Measurements from ENCODE around the gene PDE3A. TPM values are rescaled to one million over a fixed set of nuclear protein-coding genes. Genes with fewer than 3 reads are reported as not detected.

The PDE3A gene
- total and polyA plus RNA-seq, 2 of the 4 experiments (the other 2 are of a cell fraction): 0.09 to 0.18 TPM

- DNase-seq (no peak), ATAC-seq (ENCODE audit: low read depth) (no peak)
- no peak overlapping the region for H2BK5ac ChIP-seq (ENCODE audit: low read depth, low read length, poor library complexity, severe bottlenecking)
- H3K23ac ChIP-seq (ENCODE audit: low read depth, low read length): no peak overlapping the region
- H2BK20ac ChIP-seq (ENCODE audit: low read depth, low read length): no peak overlapping the region
- no peak overlapping the region for H3K4ac ChIP-seq (ENCODE audit: low read depth, low read length)
- no peaks in the 10 kb centered on the region for H4K20me1 ChIP-seq (ENCODE audit: insufficient read depth, low read length)
- intact Hi-C loops (cut with micrococcal nuclease) (loop anchor here (5.0 kb wide), 1 partner anchor 725 kb away; no protein-coding TSS in a partner anchor), dilution Hi-C loops (cut with HindIII; ENCODE audit: low sequenced_read_pairs, unreplicated experiment) (no loop called here), in situ Hi-C loops (cut with MboI; ENCODE audit: low sequenced_read_pairs) (loop anchor here (10.0 kb wide), 1 partner anchor 463 kb away; no protein-coding TSS in a partner anchor)
- H3K9me1 ChIP-seq (ENCODE audit: insufficient read depth, low read length): no peaks in the 10 kb centered on the region
- no peak overlapping the region for H3K4me3 ChIP-seq (ENCODE audit: insufficient read depth, low read depth, low read length)
- no peaks in the 10 kb centered on the region for H3K4me1 ChIP-seq (ENCODE audit: control insufficient read depth, insufficient read depth, low read length)
- H4K8ac ChIP-seq (ENCODE audit: low read depth in 2 of 2, low read length in 2 of 2): no peak overlapping the region
- H4K5ac ChIP-seq (ENCODE audit: low read depth, low read length): no peak overlapping the region
- no peak overlapping the region for H2BK15ac ChIP-seq (ENCODE audit: low read depth, low read length)
- ChIA-PET CTCF (interaction anchor here (1.2 kb wide), 1 partner anchor 531 kb away, joined by 3 read pairs; no protein-coding TSS in a partner anchor), POLR2A (ENCODE audit: unreplicated experiment) (no interaction called here)
- no peak overlapping the region for H3K14ac ChIP-seq (replicated peaks; ENCODE audit: low read depth, low read length)
- H3K56ac ChIP-seq (ENCODE audit: extremely low read depth, insufficient read depth, low read length): no peak overlapping the region
- BruUV-seq (replicated peaks): no TSS peak
- H3K9ac ChIP-seq (ENCODE audit: low read depth, low read length): no peak overlapping the region
- no peak for TF ChIP-seq SMC3 (IDR thresholded peaks at IDR 0.05; ENCODE audit: low read depth, low read length)
- no peak for TF ChIP-seq ELK1 (IDR thresholded peaks at IDR 0.05; ENCODE audit: borderline replicate concordance, low read depth, low read length)
- no peak overlapping the region for H3K4me2 ChIP-seq (ENCODE audit: low read depth, low read length)
- H2AFZ ChIP-seq (replicated peaks; ENCODE audit: low read length, poor library complexity): no peak overlapping the region
- H3K79me1 ChIP-seq (ENCODE audit: low read depth in 1 of 2, low read length in 2 of 2): 0 out of 4 replicates have a peak, but pooled peaks cover 0 to under 1% of the 10 kb centered on the region in 2 experiments
- no peak overlapping the region for H2AK5ac ChIP-seq (ENCODE audit: low read depth, low read length)
- H4K91ac ChIP-seq (ENCODE audit: insufficient read depth, low read depth, low read length): no peak overlapping the region
- H2BK120ac ChIP-seq (ENCODE audit: low read depth, low read length): no peak overlapping the region
- H3K36me3 ChIP-seq (ENCODE audit: control insufficient read depth, insufficient read depth, low read length): no peaks in the 10 kb centered on the region
- no peak overlapping the region for H3K27ac ChIP-seq (ENCODE audit: insufficient read depth, low read length)
- no peaks in the 10 kb centered on the region for H3K27me3 ChIP-seq (ENCODE audit: control insufficient read depth, insufficient read depth, low read length)
- no peaks in the 10 kb centered on the region for H3K9me3 ChIP-seq (ENCODE audit: control insufficient read depth, insufficient read depth, low read length)
- H2AK9ac ChIP-seq (replicated peaks; ENCODE audit: low read depth, low read length, poor library complexity): no peak overlapping the region
- H3K18ac ChIP-seq (ENCODE audit: low read depth, low read length): no peak overlapping the region
Observed at GRCh38 chr12:20377750-20378149, 9.4 kb downstream of the PDE3A start.

Measured in IMR-90 (cell line).